GM12892 (cell line): Measurements from ENCODE around the gene FRAS1.

Source experiments
- POLR2A ChIP-seq: IDR thresholded peaks from 2 replicates; pipeline ENCODE4 v1.6.1; 2011; ENCODE audit warnings: low read depth, low read length, control low read depth
- POLR2AphosphoS5 ChIP-seq: IDR thresholded peaks from 2 replicates; pipeline ENCODE4 v1.6.1; 2011; ENCODE audit warnings: low read depth, low read length, control low read depth

DNA sequence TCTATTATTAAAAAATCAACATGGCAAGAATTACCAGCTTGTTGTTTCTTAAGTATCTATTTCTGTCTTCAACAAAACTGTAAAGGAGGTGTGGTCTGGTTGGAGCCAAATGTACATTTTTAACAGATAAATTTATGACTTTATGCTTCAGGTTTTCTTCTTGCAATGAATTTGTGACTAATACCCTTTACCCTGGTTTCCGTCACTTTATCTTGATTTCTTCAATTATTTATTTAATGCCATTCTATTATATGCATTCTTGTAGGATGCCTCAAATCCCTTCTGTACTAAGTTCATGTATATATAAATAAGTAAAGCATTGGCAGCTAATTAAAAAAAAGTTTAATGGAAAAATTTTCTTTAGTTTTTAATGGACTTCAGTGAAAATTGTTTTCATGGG lies 453.0 kb downstream of the FRAS1 start:
- TF ChIP-seq POLR2A (no peak), POLR2AphosphoS5 (no peak)
